GM12865 (cell line): ENCODE data around the gene MACROD1.

Experiments used
- DNase-seq: peaks from one replicate; pipeline ENCODE4 v3.0.0; 2010; ENCODE audit warnings: low read depth
- H3K4me3 ChIP-seq: 2 replicates; pipeline ENCODE4 v1.5.1; 2011; ENCODE audit warnings: mild to moderate bottlenecking, low read depth, low read length, control low read depth
- CTCF ChIP-seq: IDR thresholded peaks from 2 replicates; pipeline ENCODE4 v1.5.1; 2011; ENCODE audit warnings: low read length, control low read depth, low read depth, inconsistent platforms; ENCODE audit not compliant: insufficient read depth; ENCODE audit errors: missing control alignments

The MACROD1 gene

GRCh38 chr11:64208086-64208795 lies 42.3 kb upstream of the MACROD1 start:
- H3K4me3 ChIP-seq = peak overlapping the region; percentile 65
- DNase-seq = no peak
- TF ChIP-seq CTCF = no peak

DNA sequence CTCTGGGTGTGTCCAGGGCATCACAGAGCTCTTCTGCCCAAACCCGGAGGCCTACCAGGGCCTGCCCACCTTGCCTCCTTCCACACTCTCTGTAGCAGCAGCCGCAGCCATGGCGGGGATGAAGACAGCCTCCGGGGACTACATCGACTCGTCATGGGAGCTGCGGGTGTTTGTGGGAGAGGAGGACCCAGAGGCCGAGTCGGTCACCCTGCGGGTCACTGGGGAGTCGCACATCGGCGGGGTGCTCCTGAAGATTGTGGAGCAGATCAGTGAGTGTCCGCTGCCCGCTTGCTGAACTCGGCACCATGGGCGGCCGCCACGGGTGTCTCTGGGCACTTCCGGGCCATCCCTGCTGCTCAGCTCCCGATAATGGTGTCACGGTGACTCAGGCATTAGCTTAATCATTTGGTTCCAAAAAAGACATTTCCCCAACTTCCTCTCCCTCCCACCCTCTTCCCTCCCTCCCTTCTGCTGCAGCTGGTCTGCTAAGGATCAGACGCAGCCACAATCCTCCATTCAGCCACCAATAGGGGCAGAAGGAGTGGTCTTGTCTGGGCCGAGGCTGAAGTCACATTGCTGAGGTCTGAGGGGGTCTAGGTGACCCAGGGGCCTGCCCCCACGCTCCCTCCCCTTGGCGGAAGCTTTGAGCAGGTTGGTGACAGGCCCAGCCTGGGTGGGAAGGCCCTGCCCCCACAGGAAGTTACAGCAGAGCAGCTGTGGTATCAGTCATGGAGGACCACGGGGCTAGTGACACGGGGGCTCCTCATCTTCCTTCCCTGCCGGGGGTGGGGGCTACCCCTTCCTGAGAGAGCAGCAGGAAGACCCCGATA lies 41.6 kb upstream of the MACROD1 start:
- peak overlapping the region; percentile 65 for H3K4me3 ChIP-seq
- TF ChIP-seq CTCF = no peak
- DNase-seq = peak; percentile 91

GRCh38 chr11:64206457-64207255 lies 40.7 kb upstream of the MACROD1 start, which contains the start of gene FERMT3:
TSS of gene FERMT3 (plus strand) at chr11:64206721. CDS start at chr11:64207365, 644 bp downstream.
- peak within 1 kb of the TSS; percentile 65 for H3K4me3 ChIP-seq
- DNase-seq = peak; percentile 84
- TF ChIP-seq CTCF = no peak

DNA sequence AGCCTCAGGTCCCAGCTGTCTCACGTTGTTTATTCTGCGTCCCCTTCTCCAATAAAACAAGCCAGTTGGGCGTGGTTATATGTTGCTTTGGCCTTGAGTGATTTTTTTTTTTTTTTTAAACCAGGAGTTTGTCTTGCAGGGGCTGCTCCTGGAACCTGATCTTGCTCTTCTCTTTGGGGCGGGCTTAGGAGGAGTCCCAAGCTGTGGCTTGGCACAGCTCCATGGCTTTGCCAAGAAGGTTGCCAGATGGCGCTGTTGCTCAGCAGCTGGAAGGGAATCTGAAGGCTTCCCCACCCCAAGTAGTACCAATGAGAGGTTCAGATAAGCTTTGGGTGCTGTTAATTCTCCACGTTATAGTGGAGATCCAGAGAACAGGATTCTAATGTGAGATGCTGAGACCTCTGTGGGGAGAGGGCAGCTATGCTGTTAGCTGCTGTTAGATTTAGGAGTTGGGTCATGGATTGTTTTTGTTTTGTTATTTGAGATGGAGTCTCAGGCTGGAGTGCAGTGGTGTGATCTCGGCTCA lies 38.6 kb upstream of the MACROD1 start:
- DNase-seq = peak; percentile 87
- TF ChIP-seq CTCF = peak; percentile 67
- no peak overlapping the region for H3K4me3 ChIP-seq

DNA sequence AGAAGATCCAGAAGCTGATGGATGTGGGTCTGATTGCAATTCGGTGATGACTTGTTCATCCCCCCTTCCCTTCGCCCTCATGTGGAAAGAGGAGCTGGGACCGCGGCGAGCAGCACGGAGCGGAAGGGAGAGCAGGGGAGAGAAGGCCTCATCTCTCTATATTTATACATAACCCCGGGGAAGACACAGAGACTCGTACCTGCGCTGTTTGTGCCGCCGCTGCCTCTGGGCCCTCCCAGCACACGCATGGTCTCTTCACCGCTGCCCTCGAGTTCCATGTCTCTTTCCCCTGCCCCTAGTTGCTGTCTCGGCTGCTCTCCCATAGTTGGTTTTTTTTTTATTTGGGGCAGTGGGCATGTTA lies 38.1 kb upstream of the MACROD1 start:
- no peak overlapping the region for H3K4me3 ChIP-seq
- DNase-seq = no peak
- TF ChIP-seq CTCF = no peak

GRCh38 chr11:64203421-64204079 lies 37.6 kb upstream of the MACROD1 start:
- H3K4me3 ChIP-seq = no peak overlapping the region
- no peak for TF ChIP-seq CTCF
- DNase-seq = no peak
